Measurements from ENCODE around the gene FAM174C.

Gene FAM174C

GRCh38 chr19:1322198-1322981 lies 47.1 kb downstream of the FAM174C start:
- no peak for DNase-seq (ENCODE audit: low spot score)

- no peak for DNase-seq (ENCODE audit: low spot score)
These were observed 49.0 kb downstream of the FAM174C start for GRCh38 chr19:1324249-1324805.

GRCh38 chr19:1324806-1325567 lies 49.7 kb downstream of the FAM174C start:
- DNase-seq (ENCODE audit: low spot score) = no peak

GRCh38 chr19:1325568-1326294 lies 50.4 kb downstream of the FAM174C start:
- DNase-seq (ENCODE audit: low spot score) = no peak

GRCh38 chr19:1327125-1327524 lies 51.8 kb downstream of the FAM174C start:
- no peak for DNase-seq (ENCODE audit: low spot score)
